Caco-2 (cell line): ENCODE measurements around the gene PDGFD. TPM values are rescaled to one million over a fixed set of nuclear protein-coding genes. Genes with fewer than 3 reads are reported as not detected.

Experiments
- BruUV-seq: library from RNA; stranded (reverse); fragments of 400-500 nt; replicated peaks from 2 replicates; lab custom pipeline; 2021; lab: Mats Ljungman, UMichigan
- CTCF ChIA-PET: fragments of 300-600 bp; sonication (Branson Sonifier 250); formaldehyde crosslinking; loops from one replicate; lab custom pipeline; 2022; ENCODE audit warnings: antibody characterized with exemption; lab: Charles Lee
- POLR2A ChIA-PET: fragments of 300-600 bp; sonication (Branson Sonifier 250); formaldehyde crosslinking; loops from one replicate; lab custom pipeline; 2022; ENCODE audit warnings: antibody characterized with exemption; lab: Charles Lee
- DNase-seq, 2 experiments: peaks; one replicate each; pipeline versions ENCODE4 v3.0.0 to v3.0.0-alpha.2; 2020 to 2022
- H3K27me3 ChIP-seq: replicated peaks from 2 replicates; pipeline ENCODE4 v1.6.0; 2011; ENCODE audit warnings: low read length; ENCODE audit not compliant: control insufficient read depth, insufficient read depth
- H3K36me3 ChIP-seq: 2 replicates; pipeline ENCODE4 v1.5.1; 2011; ENCODE audit warnings: low read length; ENCODE audit not compliant: control insufficient read depth, insufficient read depth
- H3K4me1 ChIP-seq: fragments of 250-450 bp; sonication (Bioruptor Pico); 2 replicates; pipeline ENCODE4 v1.5.1; 2020; ENCODE audit warnings: mild to moderate bottlenecking
- H3K4me3 ChIP-seq: 2 replicates; pipeline ENCODE4 v1.5.1; 2011; ENCODE audit warnings: low read depth, mild to moderate bottlenecking, control low read depth, low read length
- H3K9me3 ChIP-seq: fragments of 250-450 bp; sonication (Bioruptor Pico); 2 replicates; pipeline ENCODE4 v1.5.1; 2020; ENCODE audit warnings: mild to moderate bottlenecking, moderate library complexity
- H3K27ac Mint-ChIP-seq: one replicate; pipeline ENCODE4 v1.8.0; 2022; ENCODE audit warnings: mixed read lengths; ENCODE audit not compliant: unreplicated experiment
- H3K27me3 Mint-ChIP-seq: one replicate; pipeline ENCODE4 v1.8.0; 2022; ENCODE audit warnings: mixed read lengths; ENCODE audit not compliant: insufficient read depth, unreplicated experiment
- H3K36me3 Mint-ChIP-seq: one replicate; pipeline ENCODE4 v1.8.0; 2022; ENCODE audit warnings: mild to moderate bottlenecking, mixed read lengths; ENCODE audit not compliant: insufficient read depth, unreplicated experiment
- H3K4me1 Mint-ChIP-seq: one replicate; pipeline ENCODE4 v1.8.0; 2022; ENCODE audit warnings: low read depth, mixed read lengths; ENCODE audit not compliant: unreplicated experiment
- H3K4me3 Mint-ChIP-seq: one replicate; pipeline ENCODE4 v1.8.0; 2022; ENCODE audit warnings: mild to moderate bottlenecking, moderate library complexity, mixed read lengths; ENCODE audit not compliant: unreplicated experiment
- H3K9me3 Mint-ChIP-seq: one replicate; pipeline ENCODE4 v1.8.0; 2022; ENCODE audit warnings: mixed read lengths; ENCODE audit not compliant: unreplicated experiment
- intact Hi-C: fragments of 100-400 bp; cut with micrococcal nuclease; formaldehyde crosslinking; loops from one replicate; pipeline ENCODE4 v1.10.0; 2022; ENCODE audit not compliant: unreplicated experiment
- total RNA-seq: library from RNA; stranded (reverse); gene quantifications from 2 replicates; pipeline ENCODE4 v1.2.3, GENCODE V29; 2022
- TF ChIP-seq, protein P1 (sequence below), 2 experiments: fragments of 200-600 bp in 1 of 2; IDR thresholded peaks; 1 replicate in 1 of 2; 2 replicates in 1 of 2; pipeline versions ENCODE4 v1.5.1 to v1.8.0; 2011 to 2022; ENCODE audit warnings: antibody characterized with exemption in 1 of 2, control low read depth in 1 of 2, inconsistent platforms in 1 of 2, low read depth in 1 of 2, low read length in 1 of 2, mild to moderate bottlenecking in 1 of 2, moderate library complexity in 1 of 2; ENCODE audit not compliant: insufficient read depth in 1 of 2, severe bottlenecking in 1 of 2, unreplicated experiment in 1 of 2

The PDGFD gene
- total RNA-seq, 1 experiment from 2014 or later: not detected

GRCh38 chr11:103940551-103940950 lies 223.4 kb downstream of the PDGFD start:
- BruUV-seq: no TSS peak
- Histone ChIP-seq H3K4me1 (peaks cover 6% of the 10 kb centered on the region; the same call in 1 of the 2 replicates), H3K36me3 (no peaks in the 10 kb centered on the region), H3K9me3 (no peaks in the 10 kb centered on the region), H3K4me3 (no peak overlapping the region), H3K27me3 (no peaks in the 10 kb centered on the region)
- CTCF ChIA-PET: no interaction called here
- no peaks in the 10 kb centered on the region for H3K27me3 Mint-ChIP-seq
- intact Hi-C loops: no loop called here
- H3K36me3 Mint-ChIP-seq: no peaks in the 10 kb centered on the region
- no peak for DNase-seq
- TF ChIP-seq, protein P1, sequence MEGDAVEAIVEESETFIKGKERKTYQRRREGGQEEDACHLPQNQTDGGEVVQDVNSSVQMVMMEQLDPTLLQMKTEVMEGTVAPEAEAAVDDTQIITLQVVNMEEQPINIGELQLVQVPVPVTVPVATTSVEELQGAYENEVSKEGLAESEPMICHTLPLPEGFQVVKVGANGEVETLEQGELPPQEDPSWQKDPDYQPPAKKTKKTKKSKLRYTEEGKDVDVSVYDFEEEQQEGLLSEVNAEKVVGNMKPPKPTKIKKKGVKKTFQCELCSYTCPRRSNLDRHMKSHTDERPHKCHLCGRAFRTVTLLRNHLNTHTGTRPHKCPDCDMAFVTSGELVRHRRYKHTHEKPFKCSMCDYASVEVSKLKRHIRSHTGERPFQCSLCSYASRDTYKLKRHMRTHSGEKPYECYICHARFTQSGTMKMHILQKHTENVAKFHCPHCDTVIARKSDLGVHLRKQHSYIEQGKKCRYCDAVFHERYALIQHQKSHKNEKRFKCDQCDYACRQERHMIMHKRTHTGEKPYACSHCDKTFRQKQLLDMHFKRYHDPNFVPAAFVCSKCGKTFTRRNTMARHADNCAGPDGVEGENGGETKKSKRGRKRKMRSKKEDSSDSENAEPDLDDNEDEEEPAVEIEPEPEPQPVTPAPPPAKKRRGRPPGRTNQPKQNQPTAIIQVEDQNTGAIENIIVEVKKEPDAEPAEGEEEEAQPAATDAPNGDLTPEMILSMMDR (IDR thresholded peaks at IDR 0.05; ENCODE audit: insufficient read depth in 1 of 2, low read depth in 1 of 2, low read length in 1 of 2, severe bottlenecking in 1 of 2, unreplicated experiment in 1 of 2): no peak
- H3K4me1 Mint-ChIP-seq: no peaks in the 10 kb centered on the region
- H3K27ac Mint-ChIP-seq: no peak overlapping the region
- H3K4me3 Mint-ChIP-seq: no peak overlapping the region
- POLR2A ChIA-PET: no interaction called here
- H3K9me3 Mint-ChIP-seq: no peaks in the 10 kb centered on the region

DNA sequence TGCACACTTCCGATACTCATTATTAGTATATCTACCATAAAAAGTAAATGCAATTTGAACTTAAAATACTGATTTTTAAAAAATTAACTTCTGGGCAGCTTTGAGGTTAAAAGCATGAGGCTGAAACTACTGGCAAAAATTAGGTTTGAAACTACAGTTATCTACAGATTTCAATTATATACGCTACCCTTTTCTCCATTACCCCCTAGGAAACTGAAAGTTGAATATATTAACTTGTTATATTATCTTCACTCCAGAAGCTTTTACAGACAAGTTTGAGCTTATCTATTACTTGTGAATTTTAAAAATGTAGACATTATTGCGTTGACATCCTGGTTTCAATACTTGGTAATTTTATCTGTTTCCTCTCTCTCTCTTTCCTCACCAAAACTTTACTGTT lies 224.3 kb downstream of the PDGFD start:
- no peaks in the 10 kb centered on the region for H3K9me3 Mint-ChIP-seq
- no peaks in the 10 kb centered on the region for H3K36me3 ChIP-seq
- H3K4me1 Mint-ChIP-seq: no peaks in the 10 kb centered on the region
- POLR2A ChIA-PET: no interaction called here
- H3K27ac Mint-ChIP-seq: no peak overlapping the region
- intact Hi-C loops: no loop called here
- H3K27me3 Mint-ChIP-seq: no peaks in the 10 kb centered on the region
- H3K4me3 ChIP-seq: no peak overlapping the region
- TF ChIP-seq, protein P1 (IDR thresholded peaks at IDR 0.05; ENCODE audit: insufficient read depth in 1 of 2, low read depth in 1 of 2, low read length in 1 of 2, severe bottlenecking in 1 of 2, unreplicated experiment in 1 of 2): no peak
- CTCF ChIA-PET: no interaction called here
- H3K27me3 ChIP-seq: no peaks in the 10 kb centered on the region
- H3K9me3 ChIP-seq: no peaks in the 10 kb centered on the region
- peaks cover 6% of the 10 kb centered on the region; the same call in 1 of the 2 replicates for H3K4me1 ChIP-seq
- no peak overlapping the region for H3K4me3 Mint-ChIP-seq
- no peaks in the 10 kb centered on the region for H3K36me3 Mint-ChIP-seq
- no peak for DNase-seq
- no TSS peak for BruUV-seq

- Histone ChIP-seq H3K4me1 (no peaks in the 10 kb centered on the region), H3K4me3 (no peak overlapping the region), H3K9me3 (no peaks in the 10 kb centered on the region), H3K27me3 (no peaks in the 10 kb centered on the region), H3K36me3 (no peaks in the 10 kb centered on the region)
- no peaks in the 10 kb centered on the region for H3K4me1 Mint-ChIP-seq
- H3K4me3 Mint-ChIP-seq: no peak overlapping the region
- intact Hi-C loops: no loop called here
- TF ChIP-seq, protein P1 (IDR thresholded peaks at IDR 0.05; ENCODE audit: insufficient read depth in 1 of 2, low read depth in 1 of 2, low read length in 1 of 2, severe bottlenecking in 1 of 2, unreplicated experiment in 1 of 2): no peak
- no TSS peak for BruUV-seq
- H3K36me3 Mint-ChIP-seq: no peaks in the 10 kb centered on the region
- H3K27ac Mint-ChIP-seq: no peak overlapping the region
- POLR2A ChIA-PET: no interaction called here
- H3K27me3 Mint-ChIP-seq: no peaks in the 10 kb centered on the region
- no peaks in the 10 kb centered on the region for H3K9me3 Mint-ChIP-seq
- CTCF ChIA-PET: no interaction called here
- DNase-seq: no peak
These were observed 227.9 kb downstream of the PDGFD start for GRCh38 chr11:103936059-103936458.
